OCI-LY3 (cell line): Measurements from ENCODE around the gene GINS2.

ENCODE experiments used
- CTCF ChIP-seq: fragments of 200-600, 300-600 bp; sonication (generic); IDR thresholded peaks from 2 replicates; pipeline ENCODE4 v1.5.1; 2014; ENCODE audit warnings: antibody characterized with exemption, low read length, low read depth
- EZH2phosphoT487 ChIP-seq: fragments of 200-600 bp; shearing (Covaris generic); IDR thresholded peaks from 2 replicates; pipeline ENCODE4 v1.6.1; 2018; ENCODE audit warnings: antibody characterized with exemption, mixed run types, low read depth

GRCh38 chr16:85668676-85669424 lies 19.9 kb downstream of the GINS2 start:
- TF ChIP-seq CTCF, result no peak
- TF ChIP-seq EZH2phosphoT487, result no peak
